Measurements from ENCODE around the gene TEAD3. TPM values are rescaled to one million over a fixed set of nuclear protein-coding genes. Genes with fewer than 3 reads are reported as not detected.

The TEAD3 gene
- total RNA-seq, 1 experiment from 2014 or later, result 10.7 TPM

DNA sequence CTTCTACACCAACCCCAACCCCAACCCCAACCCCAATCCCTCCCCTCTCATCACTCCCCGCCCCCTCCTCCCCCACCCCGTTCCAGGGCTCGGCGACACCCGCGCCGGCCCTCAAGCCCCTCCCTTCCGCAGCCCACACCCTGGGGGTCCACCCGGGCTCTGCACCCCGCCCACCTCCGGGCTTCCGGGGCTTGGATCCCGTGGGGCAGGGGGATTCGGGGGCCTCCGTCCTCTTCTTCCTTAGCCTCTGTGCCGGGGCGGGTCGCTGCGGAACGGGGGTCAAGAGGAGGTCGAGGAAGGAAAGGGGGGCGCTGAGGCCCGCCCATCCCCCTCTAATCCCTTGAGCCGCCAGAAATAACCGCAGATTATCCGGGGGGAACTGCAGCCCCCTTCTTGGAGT, 15.1 kb upstream of the TEAD3 start:
- no peak overlapping the region for H3K4me3 ChIP-seq (ENCODE audit: low read depth in 2 of 2, low read length in 2 of 2)
- TF ChIP-seq, protein P1, sequence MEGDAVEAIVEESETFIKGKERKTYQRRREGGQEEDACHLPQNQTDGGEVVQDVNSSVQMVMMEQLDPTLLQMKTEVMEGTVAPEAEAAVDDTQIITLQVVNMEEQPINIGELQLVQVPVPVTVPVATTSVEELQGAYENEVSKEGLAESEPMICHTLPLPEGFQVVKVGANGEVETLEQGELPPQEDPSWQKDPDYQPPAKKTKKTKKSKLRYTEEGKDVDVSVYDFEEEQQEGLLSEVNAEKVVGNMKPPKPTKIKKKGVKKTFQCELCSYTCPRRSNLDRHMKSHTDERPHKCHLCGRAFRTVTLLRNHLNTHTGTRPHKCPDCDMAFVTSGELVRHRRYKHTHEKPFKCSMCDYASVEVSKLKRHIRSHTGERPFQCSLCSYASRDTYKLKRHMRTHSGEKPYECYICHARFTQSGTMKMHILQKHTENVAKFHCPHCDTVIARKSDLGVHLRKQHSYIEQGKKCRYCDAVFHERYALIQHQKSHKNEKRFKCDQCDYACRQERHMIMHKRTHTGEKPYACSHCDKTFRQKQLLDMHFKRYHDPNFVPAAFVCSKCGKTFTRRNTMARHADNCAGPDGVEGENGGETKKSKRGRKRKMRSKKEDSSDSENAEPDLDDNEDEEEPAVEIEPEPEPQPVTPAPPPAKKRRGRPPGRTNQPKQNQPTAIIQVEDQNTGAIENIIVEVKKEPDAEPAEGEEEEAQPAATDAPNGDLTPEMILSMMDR (IDR thresholded peaks at IDR 0.05), result no peak
- TF ChIP-seq TCF7L2 (IDR thresholded peaks at IDR 0.05; ENCODE audit: low read depth, low read length) (no peak), SIN3A (IDR thresholded peaks at IDR 0.05; ENCODE audit: borderline replicate concordance, insufficient read depth, low read depth, low read length) (no peak), POLR2AphosphoS5 (IDR thresholded peaks at IDR 0.05; ENCODE audit: low read depth, low read length) (no peak)
- TF ChIP-seq, protein P2, sequence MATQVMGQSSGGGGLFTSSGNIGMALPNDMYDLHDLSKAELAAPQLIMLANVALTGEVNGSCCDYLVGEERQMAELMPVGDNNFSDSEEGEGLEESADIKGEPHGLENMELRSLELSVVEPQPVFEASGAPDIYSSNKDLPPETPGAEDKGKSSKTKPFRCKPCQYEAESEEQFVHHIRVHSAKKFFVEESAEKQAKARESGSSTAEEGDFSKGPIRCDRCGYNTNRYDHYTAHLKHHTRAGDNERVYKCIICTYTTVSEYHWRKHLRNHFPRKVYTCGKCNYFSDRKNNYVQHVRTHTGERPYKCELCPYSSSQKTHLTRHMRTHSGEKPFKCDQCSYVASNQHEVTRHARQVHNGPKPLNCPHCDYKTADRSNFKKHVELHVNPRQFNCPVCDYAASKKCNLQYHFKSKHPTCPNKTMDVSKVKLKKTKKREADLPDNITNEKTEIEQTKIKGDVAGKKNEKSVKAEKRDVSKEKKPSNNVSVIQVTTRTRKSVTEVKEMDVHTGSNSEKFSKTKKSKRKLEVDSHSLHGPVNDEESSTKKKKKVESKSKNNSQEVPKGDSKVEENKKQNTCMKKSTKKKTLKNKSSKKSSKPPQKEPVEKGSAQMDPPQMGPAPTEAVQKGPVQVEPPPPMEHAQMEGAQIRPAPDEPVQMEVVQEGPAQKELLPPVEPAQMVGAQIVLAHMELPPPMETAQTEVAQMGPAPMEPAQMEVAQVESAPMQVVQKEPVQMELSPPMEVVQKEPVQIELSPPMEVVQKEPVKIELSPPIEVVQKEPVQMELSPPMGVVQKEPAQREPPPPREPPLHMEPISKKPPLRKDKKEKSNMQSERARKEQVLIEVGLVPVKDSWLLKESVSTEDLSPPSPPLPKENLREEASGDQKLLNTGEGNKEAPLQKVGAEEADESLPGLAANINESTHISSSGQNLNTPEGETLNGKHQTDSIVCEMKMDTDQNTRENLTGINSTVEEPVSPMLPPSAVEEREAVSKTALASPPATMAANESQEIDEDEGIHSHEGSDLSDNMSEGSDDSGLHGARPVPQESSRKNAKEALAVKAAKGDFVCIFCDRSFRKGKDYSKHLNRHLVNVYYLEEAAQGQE (IDR thresholded peaks at IDR 0.05; ENCODE audit: insufficient read depth in 1 of 2, low read depth in 2 of 2, low read length in 1 of 2), result no peak
- in situ Hi-C loops (cut with HindIII; ENCODE audit: low pct_unique_long_range_greater_than_20kb, low sequenced_read_pairs) (no loop called here), intact Hi-C loops (cut with micrococcal nuclease; ENCODE audit: unreplicated experiment) (no loop called here)
- H3K4me1 ChIP-seq (ENCODE audit: control insufficient read depth, insufficient read depth, low read length), result no peaks in the 10 kb centered on the region
- no peaks in the 10 kb centered on the region for H3K27me3 ChIP-seq (ENCODE audit: control insufficient read depth, insufficient read depth, low read length)
- DNase-seq (ENCODE audit: low read depth, low spot score) (no peak), ATAC-seq (no peak)
- H3K36me3 ChIP-seq (ENCODE audit: control insufficient read depth, insufficient read depth, low read length), result no peaks in the 10 kb centered on the region
- H3K27ac ChIP-seq (ENCODE audit: low read length), result no peak overlapping the region
- H3K9me3 ChIP-seq (ENCODE audit: control insufficient read depth, insufficient read depth, low read depth, low read length), result no peaks in the 10 kb centered on the region
- POLR2A ChIA-PET, result no interaction called here
- CTCF ChIA-PET, result no interaction called here
- BruUV-seq (replicated peaks), result no TSS peak

DNA sequence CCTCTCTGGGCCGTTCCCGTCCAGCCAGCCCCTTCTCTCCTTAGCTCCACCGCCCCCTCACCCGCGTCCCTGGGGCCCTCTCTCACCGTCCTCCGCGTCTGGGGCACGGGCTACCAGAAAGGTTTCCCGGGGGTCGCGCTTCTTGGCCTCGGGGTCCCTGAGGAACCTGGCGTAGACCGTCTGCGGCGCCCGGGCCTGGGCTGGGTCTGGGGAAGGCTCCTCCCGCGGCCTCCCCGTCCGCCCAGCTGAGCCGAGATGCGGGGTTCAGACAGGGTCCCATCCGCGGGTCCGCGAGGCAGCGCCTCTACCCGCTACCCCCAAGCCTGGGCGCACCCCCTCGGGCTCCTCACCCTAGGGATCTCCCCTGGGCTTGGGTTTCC, 14.7 kb upstream of the TEAD3 start:
- DNase-seq (ENCODE audit: low read depth, low spot score) (no peak), ATAC-seq (no peak)
- H3K27me3 ChIP-seq (ENCODE audit: control insufficient read depth, insufficient read depth, low read length), result no peaks in the 10 kb centered on the region
- H3K27ac ChIP-seq (ENCODE audit: low read length), result no peak overlapping the region
- no peak for TF ChIP-seq TCF7L2 (IDR thresholded peaks at IDR 0.05; ENCODE audit: low read depth, low read length)
- TF ChIP-seq, protein P1 (IDR thresholded peaks at IDR 0.05), result no peak
- no peak for TF ChIP-seq SIN3A (IDR thresholded peaks at IDR 0.05; ENCODE audit: borderline replicate concordance, insufficient read depth, low read depth, low read length)
- TF ChIP-seq, protein P2 (IDR thresholded peaks at IDR 0.05; ENCODE audit: insufficient read depth in 1 of 2, low read depth in 2 of 2, low read length in 1 of 2), result no peak
- TF ChIP-seq POLR2AphosphoS5 (IDR thresholded peaks at IDR 0.05; ENCODE audit: low read depth, low read length), result no peak
- no peak overlapping the region for H3K4me3 ChIP-seq (ENCODE audit: low read depth in 2 of 2, low read length in 2 of 2)
- H3K36me3 ChIP-seq (ENCODE audit: control insufficient read depth, insufficient read depth, low read length), result no peaks in the 10 kb centered on the region
- intact Hi-C loops (cut with micrococcal nuclease; ENCODE audit: unreplicated experiment) (no loop called here), in situ Hi-C loops (cut with HindIII; ENCODE audit: low pct_unique_long_range_greater_than_20kb, low sequenced_read_pairs) (no loop called here)
- H3K9me3 ChIP-seq (ENCODE audit: control insufficient read depth, insufficient read depth, low read depth, low read length), result no peaks in the 10 kb centered on the region
- no peaks in the 10 kb centered on the region for H3K4me1 ChIP-seq (ENCODE audit: control insufficient read depth, insufficient read depth, low read length)
- CTCF ChIA-PET, result no interaction called here
- BruUV-seq (replicated peaks), result no TSS peak
- POLR2A ChIA-PET, result no interaction called here
